Measurements from ENCODE around the gene MAP3K7CL.
"Not testable (repeated sequence)": the region's sequence is repeated elsewhere in the genome, so short reads cannot be mapped to it uniquely, and the experiment has no call there.

MAP3K7CL gene

GRCh38 chr21:29155118-29155932 lies 24.9 kb downstream of the MAP3K7CL start:
- H3K4me3 ChIP-seq (ENCODE audit: low read depth in 1 of 2, low read length in 2 of 2): peak overlapping the region; percentile 26 to 44
- no peaks in the 10 kb centered on the region for H3K27me3 ChIP-seq (ENCODE audit: low read depth, low read length)
- H3K27ac ChIP-seq (ENCODE audit: low read length): peak overlapping the region; percentile 3
- no peaks in the 10 kb centered on the region for H3K9me3 ChIP-seq (ENCODE audit: control insufficient read depth in 1 of 2, low read length in 2 of 2)
- no peaks in the 10 kb centered on the region for H3K4me1 ChIP-seq (ENCODE audit: control insufficient read depth in 1 of 2, insufficient read depth in 2 of 2, low read length in 2 of 2)
- peaks cover 0 to 5% of the 10 kb centered on the region in 2 donors for H3K36me3 ChIP-seq (ENCODE audit: control insufficient read depth in 1 of 2, insufficient read depth in 2 of 2, low read length in 2 of 2)

- Histone ChIP-seq H3K9me3 (ENCODE audit: control insufficient read depth in 1 of 2, low read length in 2 of 2) (no peaks in the 10 kb centered on the region), H3K4me1 (ENCODE audit: control insufficient read depth in 1 of 2, insufficient read depth in 2 of 2, low read length in 2 of 2) (no peaks in the 10 kb centered on the region), H3K4me3 (ENCODE audit: low read depth in 1 of 2, low read length in 2 of 2) (peak overlapping the region in 1 of 2 donors; percentile 26), H3K36me3 (ENCODE audit: control insufficient read depth in 1 of 2, insufficient read depth in 2 of 2, low read length in 2 of 2) (peaks cover 0 to 5% of the 10 kb centered on the region in 2 donors), H3K27me3 (ENCODE audit: low read depth, low read length) (no peaks in the 10 kb centered on the region), H3K27ac (ENCODE audit: low read length) (peak overlapping the region; percentile 3)
Observed at GRCh38 chr21:29155933-29156260, 25.5 kb downstream of the MAP3K7CL start.

- H3K4me1 ChIP-seq (ENCODE audit: control insufficient read depth in 1 of 2, insufficient read depth in 2 of 2, low read length in 2 of 2): no peaks in the 10 kb centered on the region
- no peak overlapping the region for H3K4me3 ChIP-seq (ENCODE audit: low read depth in 1 of 2, low read length in 2 of 2)
- no peaks in the 10 kb centered on the region for H3K9me3 ChIP-seq (ENCODE audit: control insufficient read depth in 1 of 2, low read length in 2 of 2)
- H3K27ac ChIP-seq (ENCODE audit: low read length): no peak overlapping the region
- H3K36me3 ChIP-seq (ENCODE audit: control insufficient read depth in 1 of 2, insufficient read depth in 2 of 2, low read length in 2 of 2): peaks cover 0 to 5% of the 10 kb centered on the region in 2 donors
- H3K27me3 ChIP-seq (ENCODE audit: low read depth, low read length): no peaks in the 10 kb centered on the region
Observed at GRCh38 chr21:29157080-29157479, 26.6 kb downstream of the MAP3K7CL start.

- Histone ChIP-seq H3K9me3 (ENCODE audit: control insufficient read depth in 1 of 2, low read length in 2 of 2) (no peaks in the 10 kb centered on the region), H3K4me1 (ENCODE audit: control insufficient read depth in 1 of 2, insufficient read depth in 2 of 2, low read length in 2 of 2) (no peaks in the 10 kb centered on the region), H3K27ac (ENCODE audit: low read length) (no peak overlapping the region), H3K36me3 (ENCODE audit: control insufficient read depth in 1 of 2, insufficient read depth in 2 of 2, low read length in 2 of 2) (peaks cover 0 to 5% of the 10 kb centered on the region in 2 donors), H3K27me3 (ENCODE audit: low read depth, low read length) (no peaks in the 10 kb centered on the region), H3K4me3 (ENCODE audit: low read depth in 1 of 2, low read length in 2 of 2) (no peak overlapping the region)
Observed at GRCh38 chr21:29159842-29160241, 29.4 kb downstream of the MAP3K7CL start.

- not testable (repeated sequence) for H3K4me3 ChIP-seq (ENCODE audit: low read depth in 1 of 2, low read length in 2 of 2); H3K27ac ChIP-seq (ENCODE audit: low read length); H3K4me1 ChIP-seq (ENCODE audit: control insufficient read depth in 1 of 2, insufficient read depth in 2 of 2, low read length in 2 of 2); H3K27me3 ChIP-seq (ENCODE audit: low read depth, low read length); H3K9me3 ChIP-seq (ENCODE audit: control insufficient read depth in 1 of 2, low read length in 2 of 2); H3K36me3 ChIP-seq (ENCODE audit: control insufficient read depth in 1 of 2, insufficient read depth in 2 of 2, low read length in 2 of 2)
Observed at GRCh38 chr21:29162825-29163224, 32.4 kb downstream of the MAP3K7CL start.

GRCh38 chr21:29163341-29164115 lies 33.1 kb downstream of the MAP3K7CL start:
- peaks cover 0 to 5% of the 10 kb centered on the region in 2 donors for H3K36me3 ChIP-seq (ENCODE audit: control insufficient read depth in 1 of 2, insufficient read depth in 2 of 2, low read length in 2 of 2)
- no peak overlapping the region for H3K27ac ChIP-seq (ENCODE audit: low read length)
- H3K9me3 ChIP-seq (ENCODE audit: control insufficient read depth in 1 of 2, low read length in 2 of 2): no peaks in the 10 kb centered on the region
- H3K4me1 ChIP-seq (ENCODE audit: control insufficient read depth in 1 of 2, insufficient read depth in 2 of 2, low read length in 2 of 2): no peaks in the 10 kb centered on the region
- H3K4me3 ChIP-seq (ENCODE audit: low read depth in 1 of 2, low read length in 2 of 2): no peak overlapping the region
- no peaks in the 10 kb centered on the region for H3K27me3 ChIP-seq (ENCODE audit: low read depth, low read length)

- Histone ChIP-seq H3K4me1 (ENCODE audit: control insufficient read depth in 1 of 2, insufficient read depth in 2 of 2, low read length in 2 of 2) (no peaks in the 10 kb centered on the region), H3K27ac (ENCODE audit: low read length) (no peak overlapping the region), H3K9me3 (ENCODE audit: control insufficient read depth in 1 of 2, low read length in 2 of 2) (no peaks in the 10 kb centered on the region), H3K36me3 (ENCODE audit: control insufficient read depth in 1 of 2, insufficient read depth in 2 of 2, low read length in 2 of 2) (peaks cover 0 to 5% of the 10 kb centered on the region in 2 donors), H3K4me3 (ENCODE audit: low read depth in 1 of 2, low read length in 2 of 2) (no peak overlapping the region), H3K27me3 (ENCODE audit: low read depth, low read length) (no peaks in the 10 kb centered on the region)
Observed at GRCh38 chr21:29164323-29164942, 34.0 kb downstream of the MAP3K7CL start.

- no peaks in the 10 kb centered on the region for H3K36me3 ChIP-seq (ENCODE audit: control insufficient read depth in 1 of 2, insufficient read depth in 2 of 2, low read length in 2 of 2)
- H3K27ac ChIP-seq (ENCODE audit: low read length): no peak overlapping the region
- H3K27me3 ChIP-seq (ENCODE audit: low read depth, low read length): no peaks in the 10 kb centered on the region
- no peaks in the 10 kb centered on the region for H3K4me1 ChIP-seq (ENCODE audit: control insufficient read depth in 1 of 2, insufficient read depth in 2 of 2, low read length in 2 of 2)
- no peak overlapping the region for H3K4me3 ChIP-seq (ENCODE audit: low read depth in 1 of 2, low read length in 2 of 2)
- H3K9me3 ChIP-seq (ENCODE audit: control insufficient read depth in 1 of 2, low read length in 2 of 2): no peaks in the 10 kb centered on the region
Observed at GRCh38 chr21:29166323-29166722, 35.9 kb downstream of the MAP3K7CL start.

- Histone ChIP-seq H3K4me1 (ENCODE audit: control insufficient read depth in 1 of 2, insufficient read depth in 2 of 2, low read length in 2 of 2) (no peaks in the 10 kb centered on the region), H3K4me3 (ENCODE audit: low read depth in 1 of 2, low read length in 2 of 2) (no peak overlapping the region), H3K36me3 (ENCODE audit: control insufficient read depth in 1 of 2, insufficient read depth in 2 of 2, low read length in 2 of 2) (no peaks in the 10 kb centered on the region), H3K27me3 (ENCODE audit: low read depth, low read length) (no peaks in the 10 kb centered on the region), H3K27ac (ENCODE audit: low read length) (no peak overlapping the region), H3K9me3 (ENCODE audit: control insufficient read depth in 1 of 2, low read length in 2 of 2) (no peaks in the 10 kb centered on the region)
Observed at GRCh38 chr21:29166853-29167252, 36.4 kb downstream of the MAP3K7CL start.

GRCh38 chr21:29167481-29167880 lies 37.0 kb downstream of the MAP3K7CL start:
- H3K36me3 ChIP-seq (ENCODE audit: control insufficient read depth in 1 of 2, insufficient read depth in 2 of 2, low read length in 2 of 2); H3K4me1 ChIP-seq (ENCODE audit: control insufficient read depth in 1 of 2, insufficient read depth in 2 of 2, low read length in 2 of 2); H3K27ac ChIP-seq (ENCODE audit: low read length); H3K9me3 ChIP-seq (ENCODE audit: control insufficient read depth in 1 of 2, low read length in 2 of 2); H3K27me3 ChIP-seq (ENCODE audit: low read depth, low read length); H3K4me3 ChIP-seq (ENCODE audit: low read depth in 1 of 2, low read length in 2 of 2): not testable (repeated sequence)

- H3K4me1 ChIP-seq (ENCODE audit: control insufficient read depth in 1 of 2, insufficient read depth in 2 of 2, low read length in 2 of 2): no peaks in the 10 kb centered on the region
- no peak overlapping the region for H3K4me3 ChIP-seq (ENCODE audit: low read depth in 1 of 2, low read length in 2 of 2)
- no peak overlapping the region for H3K27ac ChIP-seq (ENCODE audit: low read length)
- H3K9me3 ChIP-seq (ENCODE audit: control insufficient read depth in 1 of 2, low read length in 2 of 2): no peaks in the 10 kb centered on the region
- H3K36me3 ChIP-seq (ENCODE audit: control insufficient read depth in 1 of 2, insufficient read depth in 2 of 2, low read length in 2 of 2): no peaks in the 10 kb centered on the region
- no peaks in the 10 kb centered on the region for H3K27me3 ChIP-seq (ENCODE audit: low read depth, low read length)
Observed at GRCh38 chr21:29168891-29169315, 38.5 kb downstream of the MAP3K7CL start.

All from muscle layer of duodenum (tissue), 2 donors.